GM03348 (cell line): Measurements from ENCODE around the gene PPP1R9B.
A peak's percentile ranks its signal among the peaks of the same experiment; 100 is the strongest.

ENCODE experiments used
- DNase-seq: peaks from one replicate; pipeline ENCODE4 v3.0.0; 2012; ENCODE audit warnings: low spot score

The PPP1R9B gene

DNA sequence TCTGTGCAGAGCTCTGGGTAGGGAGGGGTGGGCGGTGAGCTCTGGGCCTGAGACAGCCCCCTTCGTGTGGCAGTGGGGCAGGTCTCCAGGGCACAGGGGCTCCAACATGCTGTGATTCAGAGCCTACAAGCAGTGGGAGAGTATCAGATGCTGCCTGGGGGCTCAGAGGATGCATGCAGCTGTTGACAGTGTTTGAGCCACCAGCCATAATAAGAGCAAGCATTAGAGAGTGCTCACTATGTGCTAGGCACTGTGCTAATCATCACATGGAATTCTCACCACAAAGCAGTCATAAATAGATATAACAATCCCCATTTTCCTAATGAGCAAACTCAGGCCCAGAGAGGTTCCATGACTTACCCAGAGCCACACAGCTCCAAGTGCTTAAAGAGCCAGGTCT lies 47.2 kb downstream of the PPP1R9B start:
- no peak for DNase-seq

DNA sequence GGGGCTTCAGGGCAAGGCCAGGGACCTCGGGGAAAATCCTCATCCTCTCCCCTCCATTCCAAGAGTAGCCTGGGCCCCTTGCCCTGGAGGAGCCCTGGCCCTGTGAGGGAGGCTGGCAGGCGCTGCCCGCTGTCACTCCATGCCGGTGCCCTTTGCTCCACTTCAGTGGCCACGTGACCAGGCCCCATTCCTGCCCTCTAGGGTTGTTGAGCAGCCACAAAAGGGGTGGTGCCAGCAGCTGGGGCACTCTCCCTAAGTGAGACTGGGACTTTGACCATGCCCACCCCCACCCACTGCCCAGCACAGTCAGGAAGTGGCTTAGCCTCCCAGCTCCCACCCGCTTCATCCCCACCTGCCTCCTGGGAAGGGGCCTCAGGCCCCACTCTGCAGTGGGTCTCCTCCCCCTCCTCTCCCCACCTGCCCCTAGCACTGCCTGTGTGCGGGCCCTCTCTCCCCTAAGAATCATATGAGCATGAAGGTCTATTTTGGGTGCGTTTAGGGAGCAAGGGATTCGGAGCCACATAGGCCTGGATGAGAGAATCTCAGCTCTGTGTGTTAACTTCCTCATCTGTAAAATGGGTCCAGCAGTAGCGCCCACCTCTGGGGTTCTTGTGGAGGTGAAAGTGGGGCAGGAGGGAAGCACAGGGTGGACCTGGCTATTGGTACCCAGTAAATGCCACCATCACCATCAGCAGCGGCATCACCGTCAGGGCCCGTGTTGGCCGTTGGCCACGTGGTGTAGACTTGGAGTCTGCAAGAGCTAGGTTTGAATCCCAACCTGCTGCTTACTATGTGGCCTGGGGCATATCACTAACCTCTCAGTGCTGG lies 48.1 kb downstream of the PPP1R9B start:
- no peak for DNase-seq

GRCh38 chr17:50101346-50102163 lies 48.9 kb downstream of the PPP1R9B start:
- no peak for DNase-seq

DNA sequence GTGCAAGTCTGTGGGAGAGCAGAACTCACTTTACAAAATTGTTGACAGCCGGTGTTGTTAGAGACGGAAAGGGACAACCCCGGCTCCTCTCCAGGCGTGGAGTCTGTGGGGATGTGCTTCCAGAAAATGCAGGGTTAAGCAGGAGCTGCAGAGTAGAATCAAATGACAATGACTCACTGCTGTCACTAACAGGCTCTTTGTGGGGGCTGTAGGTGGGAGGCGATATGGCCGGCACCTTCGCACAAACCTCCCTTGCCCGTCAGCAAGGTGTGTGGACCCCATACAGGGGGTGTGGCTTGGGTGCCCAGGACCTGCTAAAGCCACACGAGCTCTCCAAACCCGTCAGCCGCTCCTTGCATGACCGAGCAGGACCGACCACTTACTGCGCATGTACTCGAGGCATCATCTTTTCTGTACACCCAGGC lies 49.5 kb downstream of the PPP1R9B start:
- no peak for DNase-seq

- DNase-seq: no peak
These were observed 50.0 kb downstream of the PPP1R9B start for GRCh38 chr17:50100480-50100883.

- DNase-seq: no peak
These were observed 51.5 kb downstream of the PPP1R9B start for GRCh38 chr17:50099003-50099402.

- DNase-seq: no peak
These were observed 51.9 kb downstream of the PPP1R9B start for GRCh38 chr17:50098583-50098982.

DNA sequence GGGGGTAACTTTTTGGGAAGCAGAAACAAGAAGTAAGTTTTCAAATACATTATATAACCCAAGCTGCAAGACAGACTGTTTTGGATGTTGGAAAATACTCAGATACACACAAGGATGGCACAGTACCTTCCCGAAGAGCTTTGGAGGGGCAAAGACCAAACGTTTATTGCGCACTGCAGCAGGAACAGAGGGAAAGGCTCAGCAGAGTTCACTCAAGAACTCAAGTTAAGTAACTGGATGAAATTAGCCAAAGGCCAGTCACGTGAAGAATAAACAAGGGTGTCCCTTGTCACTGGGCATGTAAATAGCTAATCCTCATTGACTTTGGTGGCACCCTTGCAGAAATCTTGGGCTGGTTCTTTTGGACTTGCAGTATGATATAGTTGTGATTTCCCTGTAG lies 52.6 kb downstream of the PPP1R9B start:
- no peak for DNase-seq

GRCh38 chr17:50097455-50097854 lies 53.0 kb downstream of the PPP1R9B start:
- no peak for DNase-seq

GRCh38 chr17:50096758-50097157 lies 53.7 kb downstream of the PPP1R9B start:
- no peak for DNase-seq

- DNase-seq: no peak
These were observed 54.4 kb downstream of the PPP1R9B start for GRCh38 chr17:50096092-50096491.

GRCh38 chr17:50095626-50096037 lies 54.8 kb downstream of the PPP1R9B start:
- no peak for DNase-seq

DNA sequence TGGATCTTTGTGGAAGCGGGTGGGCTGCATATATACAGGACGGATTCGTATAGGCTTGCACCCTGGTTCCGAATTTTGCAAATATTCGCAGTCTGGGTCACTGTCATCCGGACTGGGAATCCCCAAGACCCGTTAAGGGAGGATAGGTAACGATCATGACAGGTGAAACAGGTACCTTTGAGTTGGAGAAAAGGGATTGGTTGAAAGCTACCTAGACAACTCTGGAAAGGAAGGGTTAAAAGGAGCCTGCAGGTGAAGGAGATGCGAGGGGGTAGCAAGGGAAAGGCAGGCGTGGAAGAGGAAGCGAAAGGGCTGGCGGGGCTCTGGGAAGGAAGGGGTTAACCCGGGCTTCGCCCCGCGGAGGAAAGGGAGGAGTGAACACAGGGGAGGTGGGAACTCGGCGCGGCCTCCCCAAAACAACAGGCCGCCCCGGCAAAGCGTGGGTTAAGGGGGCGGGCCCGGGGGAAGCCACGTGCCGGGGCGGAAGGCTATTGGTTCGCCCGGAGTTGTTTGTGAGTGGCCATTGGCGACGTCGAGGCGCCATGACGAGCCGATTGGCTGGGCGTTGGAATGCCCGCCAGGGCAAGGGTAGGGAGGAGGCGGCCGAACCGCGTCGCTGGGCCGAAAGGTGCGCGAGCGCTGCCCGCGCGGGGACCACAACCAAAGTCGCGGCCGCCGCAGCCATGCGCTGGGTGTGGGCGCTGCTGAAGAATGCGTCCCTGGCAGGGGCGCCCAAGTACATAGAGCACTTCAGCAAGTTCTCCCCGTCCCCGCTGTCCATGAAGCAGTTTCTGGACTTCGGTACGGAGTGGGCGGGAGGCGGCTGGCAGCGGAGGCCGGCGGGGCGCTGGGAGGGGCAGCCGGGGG lies 55.5 kb downstream of the PPP1R9B start, which contains the start of gene PDK2:
Gene PDK2 (plus strand): TSS at position 599 of the 867 bp plus-strand sequence. CDS start 85 bp downstream, at position 684.
- DNase-seq: peak; percentile 98

GRCh38 chr17:50094243-50094752 lies 56.2 kb downstream of the PPP1R9B start:
- DNase-seq: peak; percentile 84

GRCh38 chr17:50093807-50094206 lies 56.7 kb downstream of the PPP1R9B start:
- no peak for DNase-seq

DNA sequence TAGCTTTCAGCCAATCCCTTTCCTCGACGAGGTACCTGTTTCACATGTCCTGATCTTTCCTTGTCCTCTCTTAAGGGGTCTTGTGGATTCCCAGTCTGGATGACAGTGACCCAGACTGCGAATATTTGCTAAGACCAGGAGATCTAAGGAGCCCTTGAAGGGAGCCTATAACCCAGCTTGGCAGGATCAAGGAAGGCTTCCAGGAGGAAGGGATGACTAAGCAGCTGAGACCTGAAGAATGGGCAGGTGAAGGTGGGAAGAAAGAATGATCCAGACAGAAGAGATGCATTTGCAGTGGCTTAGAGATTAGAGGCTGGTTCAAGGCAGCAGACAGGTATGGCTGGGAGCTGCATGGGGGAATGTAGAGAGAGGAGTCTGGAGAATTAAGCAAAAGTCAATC lies 57.2 kb downstream of the PPP1R9B start:
- no peak for DNase-seq

- no peak for DNase-seq
These were observed 58.6 kb downstream of the PPP1R9B start for GRCh38 chr17:50091918-50092285.

- no peak for DNase-seq
These were observed 59.2 kb downstream of the PPP1R9B start for GRCh38 chr17:50090971-50091917.

DNA sequence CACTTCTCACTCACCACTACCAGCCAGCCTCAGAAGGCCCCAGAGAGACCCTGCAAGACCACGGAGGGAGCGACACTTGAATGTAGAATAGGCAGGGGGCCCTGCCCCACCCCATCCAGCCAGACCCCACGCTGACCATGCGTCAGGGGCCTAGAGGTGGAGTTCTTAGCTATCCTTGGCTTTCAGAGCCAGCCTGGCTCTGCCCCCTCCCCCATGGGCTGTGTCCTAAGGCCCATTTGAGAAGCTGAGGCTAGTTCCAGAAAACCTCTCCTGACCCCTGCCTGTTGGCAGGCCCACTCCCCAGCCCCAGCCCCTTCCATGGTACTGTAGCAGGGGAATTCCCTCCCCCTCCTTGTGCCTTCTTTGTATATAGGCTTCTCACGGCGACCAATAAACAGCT lies 60.4 kb downstream of the PPP1R9B start:
- DNase-seq: no peak

DNA sequence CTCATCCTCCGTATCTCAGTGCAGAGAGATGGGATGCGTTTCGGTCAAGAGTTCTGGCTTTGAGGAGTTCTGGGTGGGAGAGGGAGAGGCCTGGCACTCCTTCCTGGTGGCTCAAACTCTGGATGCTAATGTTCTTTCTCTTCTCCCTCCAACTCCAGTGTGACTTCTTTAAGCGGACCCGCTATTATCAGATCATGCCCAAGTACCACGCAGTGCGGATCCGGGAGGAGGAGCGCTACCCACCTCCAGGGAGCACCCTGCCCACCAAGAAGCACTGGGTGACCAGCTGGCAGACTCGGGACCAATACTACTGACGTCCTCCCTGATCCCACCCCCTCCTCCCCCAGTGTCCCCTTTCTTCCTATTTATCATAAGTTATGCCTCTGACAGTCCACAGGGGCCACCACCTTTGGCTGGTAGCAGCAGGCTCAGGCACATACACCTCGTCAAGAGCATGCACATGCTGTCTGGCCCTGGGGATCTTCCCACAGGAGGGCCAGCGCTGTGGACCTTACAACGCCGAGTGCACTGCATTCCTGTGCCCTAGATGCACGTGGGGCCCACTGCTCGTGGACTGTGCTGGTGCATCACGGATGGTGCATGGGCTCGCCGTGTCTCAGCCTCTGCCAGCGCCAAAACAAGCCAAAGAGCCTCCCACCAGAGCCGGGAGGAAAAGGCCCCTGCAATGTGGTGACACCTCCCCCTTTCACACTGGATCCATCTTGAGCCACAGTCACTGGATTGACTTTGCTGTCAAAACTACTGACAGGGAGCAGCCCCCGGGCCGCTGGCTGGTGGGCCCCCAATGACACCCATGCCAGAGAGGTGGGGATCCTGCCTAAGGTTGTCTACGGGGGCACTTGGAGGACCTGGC lies 61.3 kb downstream of the PPP1R9B start:
- no peak for DNase-seq
